Measurements from ENCODE around the gene UGT1A9.
"Not testable (repeated sequence)": the region's sequence is repeated elsewhere in the genome, so short reads cannot be mapped to it uniquely, and the experiment has no call there.

Gene UGT1A9

GRCh38 chr2:233693963-233694362 lies 22.3 kb downstream of the UGT1A9 start:
- no peak for DNase-seq (ENCODE audit: low spot score)
- TF ChIP-seq CTCF (IDR thresholded peaks at IDR 0.05; ENCODE audit: extremely low read depth, insufficient read depth, missing control alignments), result no peak
- in situ Hi-C loops (cut with MboI; ENCODE audit: low pct_unique_long_range_greater_than_20kb, low sequenced_read_pairs, unreplicated experiment), result no loop called here

- no peak for DNase-seq (ENCODE audit: low spot score)
- TF ChIP-seq CTCF (IDR thresholded peaks at IDR 0.05; ENCODE audit: extremely low read depth, insufficient read depth, missing control alignments), result no peak
- in situ Hi-C loops (cut with MboI; ENCODE audit: low pct_unique_long_range_greater_than_20kb, low sequenced_read_pairs, unreplicated experiment), result no loop called here
Measured at GRCh38 chr2:233698740-233699139, 27.0 kb downstream of the UGT1A9 start.

GRCh38 chr2:233699424-233700027 lies 27.8 kb downstream of the UGT1A9 start:
- in situ Hi-C loops (cut with MboI; ENCODE audit: low pct_unique_long_range_greater_than_20kb, low sequenced_read_pairs, unreplicated experiment), result loop anchor here (25.0 kb wide), 1 partner anchor 212 kb away; no protein-coding TSS in a partner anchor
- DNase-seq (ENCODE audit: low spot score), result no peak
- TF ChIP-seq CTCF (IDR thresholded peaks at IDR 0.05; ENCODE audit: extremely low read depth, insufficient read depth, missing control alignments), result no peak

- in situ Hi-C loops (cut with MboI; ENCODE audit: low pct_unique_long_range_greater_than_20kb, low sequenced_read_pairs, unreplicated experiment), result loop anchor here (25.0 kb wide), 1 partner anchor 213 kb away; no protein-coding TSS in a partner anchor
- TF ChIP-seq CTCF (IDR thresholded peaks at IDR 0.05; ENCODE audit: extremely low read depth, insufficient read depth, missing control alignments), result no peak
- no peak for DNase-seq (ENCODE audit: low spot score)
Measured at GRCh38 chr2:233700028-233700635, 28.4 kb downstream of the UGT1A9 start.

- in situ Hi-C loops (cut with MboI; ENCODE audit: low pct_unique_long_range_greater_than_20kb, low sequenced_read_pairs, unreplicated experiment), result loop anchor here (25.0 kb wide), 1 partner anchor 214 kb away; no protein-coding TSS in a partner anchor
- not testable (repeated sequence) for DNase-seq (ENCODE audit: low spot score)
Measured at GRCh38 chr2:233700842-233701241, 29.1 kb downstream of the UGT1A9 start.

- in situ Hi-C loops (cut with MboI; ENCODE audit: low pct_unique_long_range_greater_than_20kb, low sequenced_read_pairs, unreplicated experiment), result loop anchor here (25.0 kb wide), 1 partner anchor 215 kb away; no protein-coding TSS in a partner anchor
Measured at GRCh38 chr2:233702238-233702637, 30.5 kb downstream of the UGT1A9 start.

More at GRCh38 chr2:233702238-233702637, 30.5 kb downstream of the UGT1A9 start:
- no peak for TF ChIP-seq CTCF (IDR thresholded peaks at IDR 0.05; ENCODE audit: extremely low read depth, insufficient read depth, missing control alignments)
- DNase-seq (ENCODE audit: low spot score), result no peak
